Choroid plexus epithelial cell (primary cell): ENCODE data around the gene MYO1G.

ENCODE experiments used
- DNase-seq: peaks from one replicate; pipeline ENCODE4 v3.0.0-alpha.2; 2010; ENCODE audit warnings: low read depth
- H3K4me3 ChIP-seq: 2 replicates; pipeline ENCODE4 v1.5.1; 2011; ENCODE audit warnings: low read depth, mild to moderate bottlenecking, control low read depth, low read length, moderate library complexity
- CTCF ChIP-seq: conservative IDR thresholded peaks from 2 replicates; pipeline ENCODE4 v1.5.1; 2011; ENCODE audit warnings: low read depth, mild to moderate bottlenecking, control low read depth, inconsistent platforms, low read length, moderate library complexity

The MYO1G gene

GRCh38 chr7:44969701-44970522, 8.9 kb downstream of the MYO1G start:
- H3K4me3 ChIP-seq = no peak overlapping the region
- no peak for TF ChIP-seq CTCF
- no peak for DNase-seq

- no peak for DNase-seq
Observed at GRCh38 chr7:44969049-44969700, 9.6 kb downstream of the MYO1G start.

GRCh38 chr7:44967571-44968446, 11.0 kb downstream of the MYO1G start:
- H3K4me3 ChIP-seq = no peak overlapping the region
- peak; percentile 37 for TF ChIP-seq CTCF
- DNase-seq = no peak

More at GRCh38 chr7:44969049-44969700, 9.6 kb downstream of the MYO1G start:
- no peak overlapping the region for H3K4me3 ChIP-seq
- no peak for TF ChIP-seq CTCF

- no peak for DNase-seq
- H3K4me3 ChIP-seq = no peak overlapping the region
- no peak for TF ChIP-seq CTCF
Observed at GRCh38 chr7:44966731-44967538, 11.9 kb downstream of the MYO1G start.

GRCh38 chr7:44965937-44966730, 12.7 kb downstream of the MYO1G start:
- no peak for TF ChIP-seq CTCF
- DNase-seq = no peak
- no peak overlapping the region for H3K4me3 ChIP-seq
